Vagina (tissue), 2 donors: Measurements from ENCODE around the gene ATP1A3.

Experiments
- POLR2A ChIP-seq, 2 donors: fragments of 450-650 bp; IDR thresholded peaks; one replicate each; pipeline ENCODE4 v1.6.1; 2017; ENCODE audit warnings: antibody characterized with exemption in 2 of 2, mild to moderate bottlenecking in 2 of 2, moderate library complexity in 2 of 2
- POLR2AphosphoS5 ChIP-seq, 2 donors: sonication (generic); formaldehyde crosslinking; IDR thresholded peaks; one replicate each; pipeline ENCODE4 v1.9.0; 2017; ENCODE audit warnings: antibody characterized with exemption in 2 of 2, mild to moderate bottlenecking in 2 of 2, low read depth in 1 of 2; ENCODE audit not compliant: insufficient read depth in 1 of 2
- TF ChIP-seq, protein P1 (sequence below), 3 experiments: fragments of 450-650 bp in 2 of 3; fragments of 200-600 bp in 1 of 3; sonication (generic) in 1 of 3; IDR thresholded peaks; one replicate each; pipeline ENCODE4 v1.5.1; 2017 to 2019; ENCODE audit warnings: antibody characterized with exemption in 3 of 3, mild to moderate bottlenecking in 2 of 3, moderate library complexity in 2 of 3

DNA sequence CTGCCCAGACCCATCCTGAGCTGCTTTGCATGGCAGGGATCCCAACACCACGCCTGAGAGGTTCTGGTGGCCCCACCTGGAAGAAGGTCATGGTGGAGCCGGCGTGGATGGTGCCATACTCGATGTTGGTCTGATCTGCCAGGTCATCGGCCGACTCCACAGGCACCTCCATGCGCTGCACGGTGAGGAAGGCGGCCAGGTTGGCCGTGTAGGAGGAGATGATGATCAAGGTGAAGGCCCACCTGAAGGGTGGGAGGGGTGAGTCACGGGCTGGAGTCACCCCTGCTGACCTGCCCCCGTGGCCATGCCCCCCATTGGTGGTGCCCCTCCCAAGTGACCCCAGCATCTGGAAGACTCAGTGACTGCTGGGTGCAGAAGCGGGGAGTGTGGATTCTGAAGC lies 12.5 kb upstream of the ATP1A3 start:
- no peak for TF ChIP-seq POLR2AphosphoS5 (IDR thresholded peaks at IDR 0.05; ENCODE audit: insufficient read depth in 1 of 2, low read depth in 1 of 2)
- TF ChIP-seq POLR2A (IDR thresholded peaks at IDR 0.05), result no peak
- TF ChIP-seq, protein P1, sequence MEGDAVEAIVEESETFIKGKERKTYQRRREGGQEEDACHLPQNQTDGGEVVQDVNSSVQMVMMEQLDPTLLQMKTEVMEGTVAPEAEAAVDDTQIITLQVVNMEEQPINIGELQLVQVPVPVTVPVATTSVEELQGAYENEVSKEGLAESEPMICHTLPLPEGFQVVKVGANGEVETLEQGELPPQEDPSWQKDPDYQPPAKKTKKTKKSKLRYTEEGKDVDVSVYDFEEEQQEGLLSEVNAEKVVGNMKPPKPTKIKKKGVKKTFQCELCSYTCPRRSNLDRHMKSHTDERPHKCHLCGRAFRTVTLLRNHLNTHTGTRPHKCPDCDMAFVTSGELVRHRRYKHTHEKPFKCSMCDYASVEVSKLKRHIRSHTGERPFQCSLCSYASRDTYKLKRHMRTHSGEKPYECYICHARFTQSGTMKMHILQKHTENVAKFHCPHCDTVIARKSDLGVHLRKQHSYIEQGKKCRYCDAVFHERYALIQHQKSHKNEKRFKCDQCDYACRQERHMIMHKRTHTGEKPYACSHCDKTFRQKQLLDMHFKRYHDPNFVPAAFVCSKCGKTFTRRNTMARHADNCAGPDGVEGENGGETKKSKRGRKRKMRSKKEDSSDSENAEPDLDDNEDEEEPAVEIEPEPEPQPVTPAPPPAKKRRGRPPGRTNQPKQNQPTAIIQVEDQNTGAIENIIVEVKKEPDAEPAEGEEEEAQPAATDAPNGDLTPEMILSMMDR (IDR thresholded peaks at IDR 0.05), result no peak
